Karpas-422 (cell line): ENCODE results near the gene PRPF18. TPM values are rescaled to one million over a fixed set of nuclear protein-coding genes. Genes with fewer than 3 reads are reported as not detected.

Source experiments
- DNase-seq: peaks from one replicate; pipeline ENCODE4 v3.0.0-alpha.2; 2015
- H2AFZ ChIP-seq: fragments of 200-600 bp; sonication (generic); 2 replicates; pipeline ENCODE4 v1.6.1; 2014; ENCODE audit warnings: antibody characterized with exemption, low read length, mixed read lengths
- H3K27ac ChIP-seq: fragments of 200-600 bp; sonication (generic); 2 replicates; pipeline ENCODE4 v1.5.1; 2014; ENCODE audit warnings: mild to moderate bottlenecking, low read length, moderate library complexity
- H3K27me3 ChIP-seq: fragments of 200-600 bp; sonication (generic); 2 replicates; pipeline ENCODE4 v1.6.1; 2014; ENCODE audit warnings: low read length, mixed read lengths
- H3K36me3 ChIP-seq: fragments of 200-600 bp; sonication (generic); 2 replicates; pipeline ENCODE4 v1.6.1; 2014; ENCODE audit warnings: low read length, mixed read lengths; ENCODE audit not compliant: insufficient read depth
- H3K4me1 ChIP-seq: fragments of 200-600 bp; sonication (generic); 2 replicates; pipeline ENCODE4 v1.6.1; 2014; ENCODE audit warnings: mild to moderate bottlenecking, low read length, mixed read lengths
- H3K4me2 ChIP-seq: fragments of 200-600 bp; sonication (generic); 2 replicates; pipeline ENCODE4 v1.6.1; 2014; ENCODE audit warnings: low read length, low read depth, mild to moderate bottlenecking; ENCODE audit not compliant: poor library complexity, severe bottlenecking
- H3K4me3 ChIP-seq: fragments of 200-600 bp; sonication (generic); 2 replicates; pipeline ENCODE4 v1.5.1; 2014; ENCODE audit warnings: mild to moderate bottlenecking, antibody characterized with exemption, low read length, mixed read lengths
- H3K79me2 ChIP-seq: fragments of 200-600 bp; sonication (generic); 2 replicates; pipeline ENCODE4 v1.6.1; 2014; ENCODE audit warnings: mild to moderate bottlenecking, low read length, mixed read lengths
- H3K9ac ChIP-seq: fragments of 200-600 bp; sonication (generic); 2 replicates; pipeline ENCODE4 v1.6.0; 2014; ENCODE audit warnings: low read length
- H3K9me2 ChIP-seq: fragments of 200-600 bp; sonication (generic), shearing (Covaris generic); replicated peaks from 2 replicates; pipeline ENCODE4 v1.6.0; 2014; ENCODE audit warnings: mild to moderate bottlenecking, low read length, moderate library complexity; ENCODE audit not compliant: insufficient read depth
- H3K9me3 ChIP-seq: fragments of 300-700, 200-600 bp; sonication (generic); 2 replicates; pipeline ENCODE4 v1.6.1; 2014; ENCODE audit warnings: low read length, mixed read lengths
- H4K20me1 ChIP-seq: fragments of 200-600 bp; sonication (generic); 2 replicates; pipeline ENCODE4 v1.6.1; 2014; ENCODE audit warnings: mild to moderate bottlenecking, antibody characterized with exemption, low read length, low read depth; ENCODE audit not compliant: insufficient read depth
- total RNA-seq: library from RNA; depleted of rRNA; stranded (reverse); fragments of >200 nt; shearing (Covaris generic); gene quantifications from 2 replicates; pipeline ENCODE4 v1.2.3, GENCODE V29; 2014; ENCODE audit warnings: low replicate concordance; rRNA removed

PRPF18 gene
- total RNA-seq, 1 experiment from 2014 or later: 23.2 TPM

DNA sequence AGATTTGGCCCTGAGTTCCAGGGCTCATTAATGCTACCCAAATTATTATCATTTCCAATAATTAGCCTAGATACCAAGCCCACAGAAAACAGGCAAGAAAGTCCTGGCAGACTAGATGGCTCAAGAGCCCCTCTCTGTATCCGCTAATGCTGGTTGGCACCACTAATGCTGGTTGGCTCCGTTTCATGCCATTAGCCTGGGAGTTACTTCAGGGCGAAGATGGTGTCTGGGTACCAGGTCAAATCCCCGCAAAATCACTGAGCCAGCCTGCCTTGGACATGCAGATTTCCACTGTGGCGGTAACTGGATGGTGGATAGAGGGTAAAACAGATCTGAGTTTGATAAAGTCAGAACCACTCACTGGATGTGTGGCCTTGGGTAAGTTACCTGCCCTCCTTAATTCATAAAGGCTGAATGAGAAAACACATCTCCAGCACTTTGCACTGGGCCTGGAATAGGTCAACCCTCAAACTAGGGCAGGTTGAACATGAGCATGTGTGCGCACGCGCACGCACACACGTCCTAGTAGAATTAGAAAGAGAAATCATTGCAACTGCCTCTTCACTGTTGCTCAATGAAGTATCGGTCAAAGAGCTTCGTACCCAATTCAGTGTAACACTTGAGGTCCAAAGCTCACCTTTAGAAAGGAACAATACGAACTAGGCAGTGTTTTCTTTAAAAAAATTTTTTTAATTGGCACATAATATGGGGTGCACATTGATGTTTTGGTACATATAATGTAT is 91.5 kb downstream of the PRPF18 start:
- Histone ChIP-seq H2AFZ (no peak overlapping the region), H3K36me3 (no peaks in the 10 kb centered on the region), H3K9ac (no peak overlapping the region), H3K4me2 (no peak overlapping the region), H3K9me2 (no peaks in the 10 kb centered on the region), H3K79me2 (no peaks in the 10 kb centered on the region), H3K4me1 (no peaks in the 10 kb centered on the region), H3K4me3 (no peak overlapping the region), H3K9me3 (no peaks in the 10 kb centered on the region), H3K27ac (no peak overlapping the region), H4K20me1 (no peaks in the 10 kb centered on the region), H3K27me3 (no peaks in the 10 kb centered on the region)
- no peak for DNase-seq

Other genes starting within 250 kb of the PRPF18 start
- gene SEPHS1, start 238.7 kb upstream of the PRPF18 start, total RNA-seq: 70.0 and 81.0 TPM in 2 replicates
- gene BEND7, start 58.0 kb upstream of the PRPF18 start, total RNA-seq: not detected in 2 replicates